ENCODE data around the gene CLEC2L. TPM values are rescaled to one million over a fixed set of nuclear protein-coding genes. Genes with fewer than 3 reads are reported as not detected.

Gene CLEC2L
- total RNA-seq, 2 donors from 2014 or later = 3.0 TPM; not detected in 1

DNA sequence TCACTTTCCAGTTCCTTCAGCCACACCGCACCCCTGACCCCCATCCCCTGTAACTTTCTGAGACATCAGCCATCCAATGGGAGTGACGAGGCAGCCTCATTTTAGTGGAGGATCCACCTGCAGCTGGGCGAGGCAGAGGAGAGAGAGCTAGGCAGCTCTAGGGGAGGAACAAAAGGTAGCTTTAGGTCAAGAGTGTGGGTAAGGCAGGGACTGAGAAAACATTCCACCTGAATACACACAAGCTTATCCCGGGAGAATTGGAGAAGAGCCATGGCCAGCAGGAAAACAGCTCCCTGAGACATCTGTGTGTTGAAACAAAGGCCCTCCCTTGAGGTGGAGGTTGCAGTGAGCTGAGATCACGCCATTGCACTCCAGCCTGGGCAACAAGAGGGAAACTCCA is 33.4 kb upstream of the CLEC2L start:
- Histone ChIP-seq H3K4me3 (no peak overlapping the region), H3K9me3 (no peaks in the 10 kb centered on the region), H3K36me3 (no peaks in the 10 kb centered on the region), H3K27ac (no peak overlapping the region), H3K27me3 (replicated peaks; ENCODE audit: insufficient read depth) (no peaks in the 10 kb centered on the region), H3K4me1 (replicated peaks) (no peaks in the 10 kb centered on the region)
- TF ChIP-seq POLR2AphosphoS5 (IDR thresholded peaks at IDR 0.05) = peak; percentile 31
- no peak for TF ChIP-seq POLR2A (IDR thresholded peaks at IDR 0.05)
- WGBS = 60% methylated on average over 5 of the region's 5 CpGs
- intact Hi-C loops (cut with DNase I) = no loop called here
- peak; percentile 58 for DNase-seq (ENCODE audit: low spot score)

DNA sequence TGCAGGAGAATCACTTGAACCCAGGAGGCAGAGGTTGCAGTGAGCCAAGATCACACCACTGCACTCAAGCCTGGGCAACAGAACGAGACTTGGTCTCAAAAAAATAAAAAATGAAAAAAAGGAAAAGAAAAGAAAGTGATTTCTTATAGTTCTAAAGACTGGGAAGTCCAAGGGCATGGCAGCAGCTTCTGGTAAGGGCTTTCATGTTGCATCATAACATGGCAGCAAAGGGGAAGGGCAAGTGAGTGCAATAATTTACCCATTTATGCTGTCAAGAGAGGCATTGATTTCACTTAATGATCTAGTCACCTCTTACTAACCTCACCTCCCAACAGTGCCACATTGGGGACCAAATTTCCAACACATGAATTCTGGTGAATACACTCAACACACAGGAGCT is 31.2 kb upstream of the CLEC2L start:
- TF ChIP-seq POLR2A (IDR thresholded peaks at IDR 0.05) (no peak), POLR2AphosphoS5 (IDR thresholded peaks at IDR 0.05) (no peak)
- TF ChIP-seq, protein P1, sequence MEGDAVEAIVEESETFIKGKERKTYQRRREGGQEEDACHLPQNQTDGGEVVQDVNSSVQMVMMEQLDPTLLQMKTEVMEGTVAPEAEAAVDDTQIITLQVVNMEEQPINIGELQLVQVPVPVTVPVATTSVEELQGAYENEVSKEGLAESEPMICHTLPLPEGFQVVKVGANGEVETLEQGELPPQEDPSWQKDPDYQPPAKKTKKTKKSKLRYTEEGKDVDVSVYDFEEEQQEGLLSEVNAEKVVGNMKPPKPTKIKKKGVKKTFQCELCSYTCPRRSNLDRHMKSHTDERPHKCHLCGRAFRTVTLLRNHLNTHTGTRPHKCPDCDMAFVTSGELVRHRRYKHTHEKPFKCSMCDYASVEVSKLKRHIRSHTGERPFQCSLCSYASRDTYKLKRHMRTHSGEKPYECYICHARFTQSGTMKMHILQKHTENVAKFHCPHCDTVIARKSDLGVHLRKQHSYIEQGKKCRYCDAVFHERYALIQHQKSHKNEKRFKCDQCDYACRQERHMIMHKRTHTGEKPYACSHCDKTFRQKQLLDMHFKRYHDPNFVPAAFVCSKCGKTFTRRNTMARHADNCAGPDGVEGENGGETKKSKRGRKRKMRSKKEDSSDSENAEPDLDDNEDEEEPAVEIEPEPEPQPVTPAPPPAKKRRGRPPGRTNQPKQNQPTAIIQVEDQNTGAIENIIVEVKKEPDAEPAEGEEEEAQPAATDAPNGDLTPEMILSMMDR (IDR thresholded peaks at IDR 0.05) = no peak
- H3K27ac ChIP-seq = no peak overlapping the region
- H3K4me3 ChIP-seq = no peak overlapping the region
- intact Hi-C loops (cut with DNase I) = no loop called here
- no peaks in the 10 kb centered on the region for H3K27me3 ChIP-seq (replicated peaks; ENCODE audit: insufficient read depth)
- WGBS = 93% methylated on average over 1 of the region's 1 CpG
- DNase-seq (ENCODE audit: low spot score) = no peak
- H3K4me1 ChIP-seq (replicated peaks) = no peaks in the 10 kb centered on the region
- H3K36me3 ChIP-seq = no peaks in the 10 kb centered on the region
- H3K9me3 ChIP-seq = no peaks in the 10 kb centered on the region

DNA sequence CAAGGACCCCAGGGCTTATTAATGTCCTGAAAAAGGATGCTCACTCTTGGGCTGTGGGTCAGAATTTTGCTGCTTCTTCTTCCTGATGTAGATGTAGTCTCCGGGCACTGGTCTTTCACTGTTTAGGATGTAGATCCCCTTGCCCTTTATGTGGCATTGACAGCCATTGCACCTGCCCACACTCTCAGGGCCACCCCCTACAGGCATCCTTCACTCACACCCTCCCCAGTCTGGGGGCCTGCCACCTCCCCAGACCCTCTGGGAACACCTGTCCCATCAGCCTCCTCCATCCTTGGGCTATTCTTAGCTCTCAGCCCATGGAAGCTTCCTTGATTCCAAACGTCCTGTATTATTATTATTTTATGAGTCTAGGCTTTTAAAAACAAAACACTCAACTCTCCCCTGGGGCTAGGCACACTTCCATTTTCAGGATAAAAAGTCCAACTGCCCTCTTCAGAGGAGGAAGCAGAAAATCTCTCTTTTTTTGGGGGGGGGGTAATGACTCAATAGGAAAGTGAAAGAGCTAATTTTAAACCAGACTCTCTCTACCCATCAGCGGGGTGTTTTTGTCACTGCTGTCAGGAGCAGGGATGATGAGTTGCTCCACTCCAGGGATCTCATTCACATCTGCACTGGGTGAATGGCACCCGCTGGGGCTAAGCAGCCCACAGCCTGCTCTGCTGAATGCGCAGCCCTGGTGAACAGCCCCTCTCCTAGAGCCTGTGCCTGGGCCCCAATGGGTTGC is 28.5 kb upstream of the CLEC2L start:
- DNase-seq (ENCODE audit: low spot score) = no peak
- Histone ChIP-seq H3K4me1 (replicated peaks) (no peaks in the 10 kb centered on the region), H3K27me3 (replicated peaks; ENCODE audit: insufficient read depth) (no peaks in the 10 kb centered on the region), H3K27ac (no peak overlapping the region), H3K36me3 (no peaks in the 10 kb centered on the region), H3K9me3 (no peaks in the 10 kb centered on the region), H3K4me3 (no peak overlapping the region)
- WGBS = 59% methylated on average over 5 of the region's 5 CpGs
- TF ChIP-seq POLR2A (IDR thresholded peaks at IDR 0.05) (no peak), POLR2AphosphoS5 (IDR thresholded peaks at IDR 0.05) (no peak)
- TF ChIP-seq, protein P1 (IDR thresholded peaks at IDR 0.05) = no peak
- intact Hi-C loops (cut with DNase I) = no loop called here

DNA sequence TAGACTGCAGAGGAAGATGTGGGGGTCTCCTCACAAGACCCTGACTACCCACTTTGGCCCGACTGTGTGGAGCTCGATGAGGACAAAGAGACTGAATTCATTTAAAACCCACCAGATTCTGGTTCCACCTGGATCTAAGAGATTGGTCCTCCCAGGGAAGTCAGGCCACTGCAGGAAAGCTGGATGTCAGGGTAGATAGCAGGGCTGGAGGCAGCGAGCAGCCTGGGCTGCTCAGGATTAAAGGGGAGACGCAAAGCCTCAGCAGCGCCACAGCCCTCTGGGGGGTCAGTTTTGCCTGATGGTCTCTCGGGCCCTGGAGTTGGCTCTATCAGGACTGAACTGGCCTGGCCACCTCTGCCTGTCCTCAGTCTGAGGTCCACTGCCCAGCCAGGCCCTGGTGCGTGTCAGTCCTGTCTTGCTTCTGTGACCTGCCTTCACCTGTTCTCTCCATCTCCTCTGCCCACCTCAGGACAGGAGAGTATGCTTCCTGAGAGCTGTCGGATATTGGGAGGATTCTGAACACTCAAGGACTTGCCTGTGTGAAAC is 27.8 kb upstream of the CLEC2L start:
- no peak for DNase-seq (ENCODE audit: low spot score)
- Histone ChIP-seq H3K9me3 (no peaks in the 10 kb centered on the region), H3K36me3 (no peaks in the 10 kb centered on the region), H3K4me3 (no peak overlapping the region), H3K27me3 (replicated peaks; ENCODE audit: insufficient read depth) (no peaks in the 10 kb centered on the region), H3K4me1 (replicated peaks) (no peaks in the 10 kb centered on the region), H3K27ac (no peak overlapping the region)
- TF ChIP-seq POLR2AphosphoS5 (IDR thresholded peaks at IDR 0.05) = no peak
- TF ChIP-seq, protein P1 (IDR thresholded peaks at IDR 0.05) = no peak
- no peak for TF ChIP-seq POLR2A (IDR thresholded peaks at IDR 0.05)
- intact Hi-C loops (cut with DNase I) = no loop called here
- 92% methylated on average over 8 of the region's 8 CpGs for WGBS

DNA sequence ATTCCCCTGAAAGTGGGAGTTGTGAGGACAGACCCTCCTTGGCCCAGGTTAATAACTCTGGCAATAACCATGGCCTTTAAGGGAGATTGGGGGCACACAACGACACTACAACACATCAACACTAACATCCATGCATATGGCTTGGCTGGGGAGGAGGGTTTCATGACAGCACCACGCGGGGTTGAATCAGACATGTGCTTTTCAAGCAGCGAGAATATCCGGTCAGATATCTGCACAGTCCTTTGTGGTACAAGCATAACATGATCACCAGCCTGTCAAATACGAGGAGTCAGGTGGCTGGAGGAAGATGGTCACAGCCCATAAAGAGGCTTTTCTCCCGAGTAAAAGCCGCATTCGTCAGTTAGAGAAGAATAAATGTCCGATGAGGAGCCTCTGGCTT is 27.0 kb upstream of the CLEC2L start:
- intact Hi-C loops (cut with DNase I) = no loop called here

More for the DNA sequence above, 27.0 kb upstream of the CLEC2L start:
- TF ChIP-seq POLR2A (IDR thresholded peaks at IDR 0.05) = no peak
- no peak for TF ChIP-seq POLR2AphosphoS5 (IDR thresholded peaks at IDR 0.05)
- TF ChIP-seq, protein P1 (IDR thresholded peaks at IDR 0.05) = no peak
- H3K27me3 ChIP-seq (replicated peaks; ENCODE audit: insufficient read depth) = no peaks in the 10 kb centered on the region
- no peaks in the 10 kb centered on the region for H3K4me1 ChIP-seq (replicated peaks)
- H3K4me3 ChIP-seq = no peak overlapping the region
- WGBS = 91% methylated on average over 10 of the region's 10 CpGs
- H3K9me3 ChIP-seq = no peaks in the 10 kb centered on the region
- no peaks in the 10 kb centered on the region for H3K36me3 ChIP-seq
- DNase-seq (ENCODE audit: low spot score) = no peak
- H3K27ac ChIP-seq = no peak overlapping the region

Data from prostate gland (tissue), 2 donors.